Measurements from ENCODE around the gene SHQ1.

Gene SHQ1

DNA sequence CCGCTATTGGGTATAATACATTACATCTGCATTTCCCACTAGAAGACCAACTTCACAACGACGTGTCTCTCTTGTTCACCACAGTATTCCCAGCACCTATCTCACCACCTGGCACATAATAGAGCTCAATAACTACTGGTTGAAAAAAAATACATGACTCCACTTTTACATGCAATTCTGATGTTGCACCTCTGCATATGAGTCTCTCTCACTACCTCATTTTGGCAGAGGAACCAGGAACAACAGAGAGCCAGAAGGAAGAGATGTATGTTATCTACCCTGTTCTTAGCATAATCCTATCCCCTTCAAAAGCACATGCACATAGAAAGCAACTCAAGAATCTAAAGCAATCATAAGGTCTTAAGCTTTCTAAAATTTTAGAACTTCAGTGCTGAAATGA is 61.6 kb downstream of the SHQ1 start:
- H3K27ac ChIP-seq = no peak overlapping the region
- intact Hi-C loops (cut with DNase I; ENCODE audit: low total_unique reads) = no loop called here
- H3K4me3 ChIP-seq = no peak overlapping the region
- H3K9me3 ChIP-seq = no peaks in the 10 kb centered on the region
- H3K36me3 ChIP-seq = peaks cover 0 to 21% (median 4%) of the 10 kb centered on the region in 3 donors
- no peak for DNase-seq
- no peaks in the 10 kb centered on the region for H3K4me1 ChIP-seq
- no peak for TF ChIP-seq CTCF (IDR thresholded peaks at IDR 0.05)
- no peaks in the 10 kb centered on the region for H3K27me3 ChIP-seq

DNA sequence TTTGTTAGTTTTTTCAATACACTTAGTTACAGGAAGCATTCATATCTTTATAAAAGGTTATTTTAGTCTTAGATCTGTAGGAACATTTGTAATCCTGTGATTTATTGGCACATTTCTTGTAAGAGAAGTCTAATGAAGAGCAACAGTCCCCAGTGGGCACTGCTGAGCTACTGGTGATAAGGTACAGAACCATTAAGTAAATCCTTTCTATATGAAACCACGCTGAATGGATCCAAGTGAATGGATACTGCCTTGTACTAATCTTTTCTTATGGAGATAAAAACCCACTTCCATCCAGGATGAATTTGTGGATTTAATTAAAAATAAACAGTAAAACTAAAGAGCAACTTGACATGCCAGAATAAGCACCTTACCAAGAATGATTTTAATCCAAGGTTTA is 64.0 kb downstream of the SHQ1 start:
- no peak for TF ChIP-seq CTCF (IDR thresholded peaks at IDR 0.05)
- intact Hi-C loops (cut with DNase I; ENCODE audit: low total_unique reads) = no loop called here
- Histone ChIP-seq H3K4me3 (no peak overlapping the region), H3K4me1 (no peaks in the 10 kb centered on the region), H3K27ac (no peak overlapping the region), H3K36me3 (peaks cover 0 to 21% (median 6%) of the 10 kb centered on the region in 3 donors), H3K27me3 (no peaks in the 10 kb centered on the region), H3K9me3 (no peaks in the 10 kb centered on the region)
- DNase-seq = no peak

- no peak for TF ChIP-seq CTCF (IDR thresholded peaks at IDR 0.05)
- Histone ChIP-seq H3K4me1 (no peaks in the 10 kb centered on the region), H3K27ac (no peak overlapping the region), H3K36me3 (peaks cover 0 to 14% (median 6%) of the 10 kb centered on the region in 3 donors), H3K27me3 (no peaks in the 10 kb centered on the region), H3K9me3 (no peaks in the 10 kb centered on the region), H3K4me3 (no peak overlapping the region)
- no peak for DNase-seq
- intact Hi-C loops (cut with DNase I; ENCODE audit: low total_unique reads) = no loop called here
Measured at GRCh38 chr3:72782521-72782920, 65.7 kb downstream of the SHQ1 start.

DNA sequence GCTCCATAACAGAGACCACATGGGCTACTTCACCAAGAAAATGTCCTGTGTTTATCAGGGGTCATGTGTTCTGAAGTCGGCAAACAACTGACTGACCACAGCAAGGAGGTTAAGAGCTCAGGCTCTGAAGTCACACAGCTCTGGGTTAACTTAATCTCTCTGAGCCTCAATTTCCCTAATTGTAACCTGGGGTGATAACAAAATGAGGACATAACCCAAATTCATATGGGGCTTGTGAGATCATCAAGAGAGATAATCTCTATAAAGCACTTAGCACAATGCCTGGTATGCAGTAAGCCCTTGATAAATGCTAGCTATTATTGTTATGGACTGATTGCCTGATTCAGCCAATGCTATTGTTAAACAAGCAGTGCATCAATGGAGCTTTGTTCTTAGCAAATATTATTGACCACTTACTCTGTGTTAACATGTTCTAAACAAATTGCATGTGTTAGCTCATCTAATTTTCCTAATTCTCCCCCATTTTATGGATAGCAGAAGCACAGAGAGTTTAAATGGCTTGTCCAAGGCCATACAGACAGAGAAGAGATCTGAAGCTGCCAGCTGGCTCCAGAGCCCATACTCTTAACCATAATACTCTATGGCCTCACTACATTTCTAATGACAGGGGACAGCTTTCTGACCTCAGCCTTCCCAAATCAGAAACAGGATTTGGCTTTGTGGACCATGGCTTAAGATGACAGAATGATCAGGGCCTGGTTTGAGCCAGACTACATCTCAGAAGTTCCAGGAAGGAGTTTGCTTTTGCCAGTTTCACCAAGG is 78.3 kb downstream of the SHQ1 start:
- Histone ChIP-seq H3K27ac (no peak overlapping the region), H3K9me3 (no peaks in the 10 kb centered on the region), H3K4me3 (no peak overlapping the region), H3K27me3 (no peaks in the 10 kb centered on the region), H3K36me3 (peaks cover 0 to 3% (median 0%) of the 10 kb centered on the region in 3 donors), H3K4me1 (no peaks in the 10 kb centered on the region)
- intact Hi-C loops (cut with DNase I; ENCODE audit: low total_unique reads) = no loop called here
- DNase-seq = no peak
- no peak for TF ChIP-seq CTCF (IDR thresholded peaks at IDR 0.05)

DNA sequence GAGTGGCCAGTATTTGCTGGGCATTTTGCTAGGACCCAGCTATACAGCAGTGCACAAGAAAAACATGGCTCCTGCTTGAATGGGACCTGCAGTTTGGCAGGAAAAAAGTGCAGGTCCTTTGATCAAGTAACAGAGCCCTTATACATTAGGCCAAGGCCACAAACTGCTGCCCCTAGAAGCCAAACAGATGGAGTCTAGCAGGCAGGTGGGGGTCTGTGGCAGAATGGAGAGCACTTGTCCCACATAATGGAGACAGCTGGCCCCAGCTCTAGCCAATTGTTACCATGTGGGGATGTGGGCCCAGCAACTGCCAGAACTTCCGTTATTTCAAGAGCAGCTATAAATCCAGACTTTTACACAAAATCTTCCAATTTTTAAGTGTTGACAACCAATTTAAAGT is 79.3 kb downstream of the SHQ1 start:
- Histone ChIP-seq H3K27ac (no peak overlapping the region), H3K27me3 (no peaks in the 10 kb centered on the region), H3K4me3 (no peak overlapping the region), H3K36me3 (peaks cover 0 to 3% (median 0%) of the 10 kb centered on the region in 3 donors), H3K4me1 (no peaks in the 10 kb centered on the region), H3K9me3 (no peaks in the 10 kb centered on the region)
- intact Hi-C loops (cut with DNase I; ENCODE audit: low total_unique reads) = no loop called here
- no peak for TF ChIP-seq CTCF (IDR thresholded peaks at IDR 0.05)
- no peak for DNase-seq
